ENCODE measurements around the gene TMC7. TPM values are rescaled to one million over a fixed set of nuclear protein-coding genes. Genes with fewer than 3 reads are reported as not detected.
"Not testable (repeated sequence)": the region's sequence is repeated elsewhere in the genome, so short reads cannot be mapped to it uniquely, and the experiment has no call there.

Gene TMC7
- polyA plus RNA-seq, 4 donors, result 1.7 to 2.1 (median 1.9) TPM

DNA sequence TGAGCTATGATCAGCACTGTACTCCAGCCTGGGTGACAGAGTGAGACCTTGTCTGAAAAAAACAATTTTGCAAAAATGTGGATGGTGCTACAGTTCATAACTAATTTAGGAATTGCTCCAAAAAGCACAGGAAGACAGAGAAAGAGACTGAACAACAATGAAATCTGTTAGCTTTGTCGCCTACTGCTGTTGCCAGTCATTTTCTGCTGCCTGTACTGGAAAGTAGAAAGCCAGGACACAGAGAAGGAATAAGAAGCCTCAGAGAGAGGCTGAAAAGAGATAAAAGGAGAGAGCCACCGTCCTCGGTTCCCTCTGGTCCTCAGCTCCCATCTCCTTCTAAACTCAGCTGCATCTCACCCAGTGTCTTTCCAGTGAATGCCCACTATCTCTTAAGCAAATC lies 8.6 kb upstream of the TMC7 start:
- DNase-seq (ENCODE audit: low read depth in 4 of 4, low spot score in 3 of 4), result no peak

DNA sequence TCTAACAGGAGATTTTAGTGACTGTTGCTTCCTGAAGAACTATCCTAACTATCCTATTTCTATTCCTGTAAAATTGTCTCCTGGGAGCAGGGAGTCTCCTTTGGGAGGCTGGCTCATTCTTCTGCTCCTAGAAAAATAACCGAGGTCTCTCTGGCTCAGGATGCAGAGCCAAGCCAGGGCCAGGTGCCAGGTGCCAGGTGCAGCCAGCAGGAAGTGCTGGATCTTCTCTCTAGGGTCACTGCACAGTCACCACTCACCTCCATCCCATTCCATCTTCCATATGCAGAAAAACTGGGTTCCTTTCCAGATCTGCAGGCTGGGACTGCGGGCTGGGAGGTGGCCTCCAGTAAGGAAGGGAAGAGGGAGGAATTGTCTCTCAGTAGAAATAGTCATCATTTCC lies 3.8 kb upstream of the TMC7 start:
- no peak for DNase-seq (ENCODE audit: low read depth in 4 of 4, low spot score in 3 of 4)

DNA sequence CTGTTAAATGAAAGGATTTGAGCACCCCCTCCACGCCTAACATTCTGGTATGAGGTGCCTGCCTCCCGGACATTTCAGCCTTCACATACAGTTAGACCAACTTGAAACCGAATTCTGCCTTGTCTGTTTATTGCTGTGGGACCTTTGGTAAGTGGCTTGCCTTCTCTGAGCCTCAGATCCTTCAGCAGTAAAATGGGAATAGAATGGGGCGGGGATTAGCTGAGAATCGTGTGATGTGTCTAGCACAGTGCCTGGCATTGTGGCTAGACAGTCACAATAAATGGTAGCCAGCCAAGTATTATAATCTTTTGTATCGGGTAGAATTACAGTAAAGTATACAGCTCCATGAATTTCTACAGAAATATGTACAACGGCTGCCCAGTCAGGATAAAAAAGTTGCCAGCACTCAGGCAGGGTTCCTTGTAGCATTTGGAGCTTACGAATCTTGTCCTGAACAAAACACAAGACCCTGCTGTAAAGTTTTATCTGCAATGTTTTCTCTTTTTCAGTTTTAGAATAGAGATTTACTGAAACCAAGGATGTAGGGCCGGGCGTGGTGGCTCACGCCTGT lies 786 bp downstream of the TMC7 start:
- no peak for DNase-seq (ENCODE audit: low read depth in 4 of 4, low spot score in 3 of 4)

DNA sequence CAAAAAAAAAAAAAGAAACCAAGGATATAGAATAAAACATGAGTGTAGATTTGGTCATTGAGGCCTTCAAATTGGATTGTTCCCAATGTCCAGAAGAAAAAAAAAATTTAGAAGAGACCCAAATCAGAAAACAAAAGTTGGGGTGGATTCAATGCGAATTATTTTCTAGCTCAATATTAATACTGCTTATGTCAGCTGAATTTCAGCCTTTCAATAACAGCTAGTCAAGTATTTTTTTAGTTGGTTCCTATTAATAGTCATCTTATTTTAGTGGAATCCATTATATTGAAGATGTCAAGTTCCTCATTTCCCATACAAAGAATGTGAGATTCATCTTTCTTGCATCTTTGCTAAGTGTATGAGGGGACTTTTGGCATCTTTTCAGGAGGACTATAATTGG lies 1.5 kb downstream of the TMC7 start:
- DNase-seq (ENCODE audit: low read depth in 4 of 4, low spot score in 3 of 4), result not testable (repeated sequence)

DNA sequence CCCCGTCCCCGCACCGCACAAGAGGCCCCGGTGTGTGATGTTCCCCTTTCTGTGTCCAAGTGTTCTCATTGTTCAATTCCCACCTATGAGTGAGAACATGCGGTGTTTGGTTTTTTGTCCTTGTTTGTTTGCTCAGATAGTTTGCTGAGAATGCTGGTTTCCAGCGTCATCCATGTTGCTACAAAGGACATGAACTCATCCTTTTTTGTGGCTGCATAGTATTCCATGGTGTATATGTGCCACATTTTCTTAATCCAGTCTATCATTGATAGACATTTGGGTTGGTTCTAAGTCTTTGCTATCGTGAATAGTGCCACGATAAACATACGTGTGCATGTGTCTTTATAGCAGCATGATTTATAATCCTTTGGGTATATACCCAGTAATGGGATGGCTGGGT lies 8.0 kb downstream of the TMC7 start:
- DNase-seq (ENCODE audit: low read depth in 4 of 4, low spot score in 3 of 4), result not testable (repeated sequence)

DNA sequence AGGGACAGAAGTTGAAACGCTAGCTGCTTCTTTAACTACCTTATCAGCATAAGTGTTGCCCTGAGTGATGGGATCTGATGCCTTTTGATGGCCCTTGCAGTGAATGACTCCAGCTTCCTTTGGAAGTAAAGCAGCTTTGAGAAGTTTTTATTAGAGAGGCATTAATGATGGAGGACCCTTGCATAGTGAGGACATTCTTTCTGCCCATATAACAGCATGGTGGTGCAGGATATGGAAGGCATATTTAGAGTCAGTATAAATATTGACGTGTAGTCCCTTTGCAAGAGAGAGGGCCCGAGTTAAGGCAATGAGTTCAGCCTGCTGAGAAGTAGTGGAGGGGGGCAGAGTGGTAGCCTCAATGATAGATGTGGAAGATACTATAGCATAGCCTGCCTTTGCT lies 9.8 kb downstream of the TMC7 start:
- not testable (repeated sequence) for DNase-seq (ENCODE audit: low read depth in 4 of 4, low spot score in 3 of 4)

DNA sequence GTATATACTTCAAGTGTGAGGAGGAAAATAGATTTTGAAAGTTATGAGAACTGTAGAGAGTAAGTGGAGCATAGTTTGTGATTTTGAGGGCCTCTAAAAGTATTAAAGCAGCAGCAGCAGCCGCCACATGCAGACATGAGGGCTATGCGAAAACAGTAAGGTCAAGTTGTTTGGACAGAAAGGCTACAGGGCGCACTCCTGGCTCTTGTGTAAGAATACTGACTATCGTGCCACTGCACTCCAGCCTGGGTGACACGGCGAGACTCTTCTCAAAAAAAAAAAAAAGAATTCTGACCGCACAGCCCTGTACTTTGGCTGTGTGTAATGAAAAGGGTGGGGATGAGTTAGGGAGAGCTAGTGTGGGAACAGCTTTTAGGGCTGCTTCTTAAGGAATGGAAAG lies 10.4 kb downstream of the TMC7 start:
- not testable (repeated sequence) for DNase-seq (ENCODE audit: low read depth in 4 of 4, low spot score in 3 of 4)

DNA sequence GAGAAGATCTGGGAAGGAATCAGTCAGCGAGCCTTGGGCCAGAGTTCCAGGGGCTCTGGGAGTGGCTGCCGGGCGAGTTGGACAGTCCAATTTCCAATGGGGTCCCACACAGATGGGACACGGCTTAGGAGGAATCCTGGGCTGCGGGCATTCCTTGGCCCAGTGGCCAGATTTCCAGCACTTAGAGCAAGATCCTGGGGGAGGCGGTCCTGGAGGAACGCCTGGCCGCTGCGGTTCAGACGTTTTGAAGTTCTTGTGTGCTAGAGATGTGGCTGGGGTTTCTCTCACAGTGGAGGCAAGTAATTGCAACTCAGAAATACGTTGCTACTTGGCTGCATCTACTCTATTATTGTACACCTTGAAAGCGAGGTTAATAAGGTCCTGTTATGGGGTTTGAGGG lies 11.7 kb downstream of the TMC7 start:
- DNase-seq (ENCODE audit: low read depth in 4 of 4, low spot score in 3 of 4), result not testable (repeated sequence)

DNA sequence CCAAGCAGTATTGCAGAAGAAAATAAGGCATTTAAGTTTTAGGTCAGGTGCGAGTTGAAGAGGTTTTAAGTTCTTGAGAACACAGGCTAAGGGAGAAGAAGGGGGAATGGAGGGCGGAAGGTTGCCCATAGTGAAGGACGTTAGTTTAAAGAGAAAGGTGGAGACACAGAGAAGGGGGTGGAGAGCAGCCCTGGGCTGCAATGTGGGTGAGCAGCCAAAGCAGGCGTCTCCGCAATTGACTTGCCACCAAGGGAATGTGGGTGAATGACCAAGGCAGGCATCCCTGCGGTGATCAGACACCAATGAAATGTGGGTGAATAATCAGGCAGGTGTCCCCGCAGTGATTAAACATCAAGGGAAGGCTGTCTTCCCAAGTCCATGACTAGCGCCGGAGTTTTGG lies 12.8 kb downstream of the TMC7 start:
- not testable (repeated sequence) for DNase-seq (ENCODE audit: low read depth in 4 of 4, low spot score in 3 of 4)

DNA sequence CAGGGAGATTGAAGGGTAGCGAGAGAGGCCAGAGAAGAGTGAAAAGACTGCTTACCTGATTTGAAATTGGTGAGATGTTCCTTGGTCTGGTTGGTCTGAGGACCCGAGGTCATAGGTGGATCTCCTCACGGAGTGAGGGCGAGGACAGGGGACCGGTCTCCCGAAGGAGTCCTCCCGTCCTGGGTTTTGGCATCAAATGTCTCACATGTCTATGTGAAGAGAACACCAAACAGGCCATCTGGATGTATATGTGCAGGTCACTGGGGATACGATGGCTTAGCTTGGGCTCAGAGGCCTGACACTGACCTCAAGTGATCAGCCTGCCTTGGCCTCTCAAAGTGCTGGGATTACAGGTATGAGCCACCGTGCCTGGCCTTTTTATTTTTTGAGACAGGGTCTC lies 13.3 kb downstream of the TMC7 start:
- not testable (repeated sequence) for DNase-seq (ENCODE audit: low read depth in 4 of 4, low spot score in 3 of 4)

DNA sequence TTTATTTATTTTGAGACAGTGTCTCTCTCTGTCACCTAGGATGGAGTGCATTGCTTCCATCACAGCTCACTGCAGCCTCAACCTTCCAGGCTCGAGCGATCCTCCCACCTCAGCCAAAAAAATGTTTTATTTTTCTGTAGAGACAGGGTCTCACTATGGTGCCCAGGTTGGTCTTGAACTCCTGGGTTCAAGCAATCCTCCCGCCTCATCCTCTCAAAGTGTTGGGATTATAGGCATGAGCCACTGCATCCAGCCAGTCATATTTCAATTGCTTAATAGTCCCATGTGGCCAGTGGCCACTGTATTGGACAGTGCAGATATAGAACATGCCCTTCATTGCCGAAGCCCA lies 15.3 kb downstream of the TMC7 start:
- no peak for DNase-seq (ENCODE audit: low read depth in 4 of 4, low spot score in 3 of 4)

DNA sequence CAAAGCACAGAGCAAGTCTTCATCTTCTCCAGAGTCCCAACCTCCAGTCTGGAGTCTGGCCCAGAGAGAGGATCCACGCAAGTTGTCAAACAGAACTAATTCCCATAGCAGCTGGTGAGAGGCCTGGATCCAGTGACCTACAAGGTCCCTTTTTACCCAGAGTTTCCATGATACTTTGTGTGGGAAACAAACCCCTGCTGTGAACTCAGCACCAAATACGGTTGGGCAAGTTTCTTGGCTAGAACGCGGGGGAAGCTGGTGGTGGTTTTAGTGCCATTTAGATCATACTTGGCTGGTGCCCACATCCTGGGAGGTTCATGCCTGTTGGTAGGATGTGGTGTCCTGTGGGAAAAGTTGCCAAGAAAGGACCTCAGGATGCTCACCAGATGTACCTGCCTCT lies 18.1 kb downstream of the TMC7 start:
- no peak for DNase-seq (ENCODE audit: low read depth in 4 of 4, low spot score in 3 of 4)

DNA sequence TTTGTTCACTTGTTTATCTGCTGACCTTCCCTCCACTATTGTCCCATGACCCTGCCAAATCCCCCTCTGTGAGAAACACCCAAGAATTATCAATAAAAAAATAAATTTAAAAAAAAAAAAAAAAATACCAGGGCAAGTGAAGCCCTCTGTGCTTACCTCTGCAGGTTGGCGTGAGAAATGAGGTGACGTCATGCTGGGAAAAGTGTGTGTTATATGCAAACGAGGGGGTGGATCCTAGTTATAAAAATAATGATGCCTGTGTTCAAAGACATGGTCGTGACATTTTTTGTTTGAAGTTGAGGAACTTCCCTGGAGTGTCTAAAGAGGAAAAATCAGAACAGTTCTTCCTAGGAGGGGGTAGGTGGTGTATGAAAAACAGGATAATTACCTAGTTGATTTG lies 20.2 kb downstream of the TMC7 start:
- no peak for DNase-seq (ENCODE audit: low read depth in 4 of 4, low spot score in 3 of 4)

DNA sequence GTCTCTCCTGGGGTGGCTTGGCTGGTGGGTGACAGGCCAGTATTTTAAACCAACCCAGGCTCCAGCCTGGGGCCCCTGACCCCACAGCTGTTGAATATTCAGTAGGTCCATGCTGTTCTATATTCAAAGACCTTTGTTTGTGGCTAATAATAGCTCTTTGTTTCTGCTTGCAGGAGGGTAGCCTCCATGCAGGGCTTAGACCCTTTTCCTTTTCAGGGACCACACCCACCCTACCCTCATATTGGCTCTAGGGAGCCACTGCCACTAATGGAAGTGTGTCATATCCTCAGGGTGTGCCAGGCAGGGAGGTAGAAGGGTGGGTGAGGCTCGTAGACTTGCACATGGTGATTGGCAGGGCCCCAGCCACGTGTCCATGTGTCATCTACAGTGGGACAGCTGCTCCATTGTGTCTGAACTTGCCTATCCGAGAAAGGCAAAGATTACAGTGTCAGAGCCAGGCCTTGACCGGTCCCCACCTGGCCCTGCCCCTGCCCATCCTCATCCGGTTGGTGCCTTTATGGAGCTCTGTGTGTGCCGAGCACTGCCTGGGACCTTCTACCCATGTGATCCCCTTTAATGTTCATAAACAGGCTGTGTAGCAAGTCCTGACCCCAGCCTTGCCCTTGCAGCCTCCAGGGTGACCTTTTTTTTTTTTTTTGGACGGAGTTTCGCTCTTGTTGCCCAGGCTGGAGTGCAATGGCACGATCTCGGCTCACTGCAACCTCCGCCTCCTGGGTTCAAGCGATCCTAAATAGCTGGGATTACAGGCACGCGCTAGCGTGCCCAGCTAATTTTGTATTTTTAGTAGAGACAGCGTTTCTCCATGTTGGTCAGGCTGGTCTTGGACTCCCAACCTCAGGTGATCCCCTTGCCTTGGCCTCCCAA lies 22.1 kb downstream of the TMC7 start:
- no peak for DNase-seq (ENCODE audit: low read depth in 4 of 4, low spot score in 3 of 4)

DNA sequence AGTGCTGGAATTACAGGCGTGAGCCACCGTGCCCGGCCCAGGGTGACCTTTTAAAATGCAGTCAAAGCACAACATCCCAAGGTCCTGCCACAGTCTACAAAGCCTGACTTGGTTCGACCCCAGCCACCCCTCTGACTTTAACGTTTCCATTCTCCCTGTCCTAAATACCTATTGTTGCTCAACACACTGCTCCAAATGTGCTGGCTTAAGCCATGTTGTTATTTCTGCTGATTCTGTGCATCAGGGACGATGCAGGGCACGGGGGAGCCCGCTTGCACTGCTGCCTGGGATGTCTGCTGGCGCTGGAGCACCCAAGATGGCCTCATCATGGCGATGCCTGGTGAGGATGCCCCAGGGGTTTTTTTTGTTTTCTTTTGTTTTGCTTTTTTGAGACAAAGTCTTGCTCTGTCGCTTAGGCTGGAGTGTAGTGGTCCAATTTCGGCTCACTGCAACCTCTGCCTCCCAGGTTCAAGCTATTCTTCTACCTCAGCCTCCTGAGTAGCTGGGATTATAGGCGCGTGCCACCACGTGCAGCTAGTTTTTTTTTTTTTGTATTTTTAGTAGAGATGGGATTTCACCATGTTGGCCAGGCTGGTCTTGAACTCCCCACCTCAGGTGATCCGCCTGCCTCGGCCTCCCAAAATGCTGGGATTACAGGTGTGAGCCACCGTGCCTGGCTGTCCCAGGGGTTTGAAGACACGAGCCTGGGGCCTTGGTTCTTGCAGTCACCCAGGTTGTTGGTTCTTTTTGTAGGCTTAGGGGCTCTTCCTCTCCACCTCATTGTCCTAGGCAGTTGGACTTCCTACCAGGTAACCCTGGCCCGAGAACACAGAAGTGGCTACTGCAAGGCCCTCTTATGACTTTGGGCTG lies 22.9 kb downstream of the TMC7 start:
- no peak for DNase-seq (ENCODE audit: low read depth in 4 of 4, low spot score in 3 of 4)

DNA sequence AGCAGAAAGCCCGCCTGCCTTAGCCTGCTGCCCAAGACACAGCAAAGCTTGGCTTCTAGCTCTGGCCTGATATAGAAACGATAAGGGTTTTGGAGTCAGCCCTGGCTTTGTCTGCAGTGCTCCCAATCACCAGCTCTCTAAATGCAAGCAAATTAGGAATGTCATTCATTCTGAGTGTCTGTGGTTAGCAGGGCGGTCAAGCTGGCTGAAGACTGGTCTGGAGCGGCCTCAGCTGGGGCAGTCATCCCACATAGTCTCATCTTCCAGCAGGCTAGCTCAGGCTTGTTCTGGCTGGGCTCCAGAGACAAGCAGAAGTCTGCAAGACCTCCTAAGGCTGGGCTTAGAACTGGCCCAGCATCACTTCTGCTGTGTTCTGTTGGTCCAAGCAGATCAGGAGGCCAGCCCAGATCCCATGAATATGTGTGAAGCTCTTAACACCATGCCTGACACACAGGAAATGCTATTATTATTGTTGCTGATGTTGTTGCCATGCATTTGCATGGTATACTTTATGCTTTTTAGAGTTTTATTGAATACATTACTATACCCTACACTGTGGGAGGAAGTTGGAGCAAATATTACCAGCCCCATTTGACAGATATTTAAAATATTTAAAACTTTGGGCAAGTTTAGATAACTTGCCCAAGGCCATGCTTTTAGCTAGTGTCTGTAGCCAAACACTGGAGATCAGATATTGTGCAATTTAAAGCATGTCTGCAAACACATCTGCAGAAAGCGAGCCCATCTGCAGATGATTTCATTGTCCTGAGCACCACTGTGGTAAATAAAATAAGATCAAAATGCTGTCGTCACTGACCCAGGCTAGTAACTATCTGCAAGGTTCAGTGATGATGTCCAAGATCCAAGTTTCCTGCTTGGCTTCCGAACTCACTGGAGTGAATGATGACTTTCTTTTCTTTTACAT lies 24.8 kb downstream of the TMC7 start:
- DNase-seq (ENCODE audit: low read depth in 4 of 4, low spot score in 3 of 4), result no peak

DNA sequence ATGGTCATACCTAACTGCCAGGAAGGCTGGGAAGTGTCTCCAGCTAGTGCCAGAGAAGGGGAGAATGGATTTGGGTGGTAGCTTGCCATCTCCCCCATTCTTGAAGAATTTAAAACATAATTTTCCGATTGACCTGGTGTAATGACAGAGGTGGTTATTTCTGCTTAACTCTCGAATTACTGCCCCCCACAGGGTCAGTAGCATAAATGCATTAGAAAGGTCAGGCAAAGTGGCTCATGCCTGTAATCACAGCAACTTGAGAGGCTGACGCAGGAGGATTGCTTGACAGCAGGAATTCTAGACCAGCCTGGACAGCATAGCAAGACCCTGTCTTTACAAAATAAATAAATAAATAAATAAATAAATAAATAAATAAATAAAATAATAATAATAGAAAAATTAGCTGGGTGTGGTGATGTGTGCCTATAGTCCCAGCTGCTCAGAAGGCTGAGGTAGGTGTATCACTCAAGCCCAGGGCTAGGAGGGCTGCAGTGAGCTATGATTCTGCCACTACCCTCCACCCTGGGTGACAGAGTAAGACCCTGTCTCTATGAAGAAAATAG lies 27.5 kb downstream of the TMC7 start:
- DNase-seq (ENCODE audit: low read depth in 4 of 4, low spot score in 3 of 4), result no peak

DNA sequence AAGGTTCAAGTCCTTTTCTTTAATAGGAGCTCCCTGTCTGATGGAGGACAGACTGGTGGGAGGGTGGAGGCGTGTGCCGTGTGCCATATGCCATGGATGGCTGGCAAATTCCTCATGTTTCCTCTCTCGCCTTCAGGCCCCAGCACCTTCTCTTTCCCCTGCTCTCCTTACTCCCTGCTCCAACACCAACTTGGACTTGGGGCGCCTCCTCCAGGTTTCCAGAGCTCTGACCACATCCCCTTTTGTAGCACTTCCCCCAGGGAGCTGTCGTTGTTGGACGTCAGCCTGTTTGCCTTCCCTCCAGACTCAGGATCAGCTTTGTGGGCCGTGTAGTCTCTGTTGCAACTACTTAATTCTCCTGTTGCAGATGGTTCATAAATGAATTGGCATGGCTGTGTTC lies 30.7 kb downstream of the TMC7 start:
- no peak for DNase-seq (ENCODE audit: low read depth in 4 of 4, low spot score in 3 of 4)

DNA sequence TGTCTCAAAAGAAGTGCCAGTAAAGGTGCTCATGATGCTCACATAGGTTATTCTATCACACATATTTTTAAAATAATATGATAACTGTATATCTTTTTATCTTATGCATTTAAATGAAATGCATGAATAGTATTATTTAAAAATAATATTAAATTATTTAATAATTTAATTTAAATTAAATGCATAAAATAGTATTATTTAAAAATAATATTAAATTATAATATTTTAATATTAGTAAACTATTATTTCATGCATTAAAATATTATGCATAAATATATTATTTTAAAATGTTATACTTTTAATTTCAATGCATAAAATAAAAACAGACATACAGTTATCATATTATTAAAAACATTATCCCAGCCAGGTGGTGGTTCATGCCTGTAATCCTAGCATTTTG lies 33.4 kb downstream of the TMC7 start:
- DNase-seq (ENCODE audit: low read depth in 4 of 4, low spot score in 3 of 4), result no peak

DNA sequence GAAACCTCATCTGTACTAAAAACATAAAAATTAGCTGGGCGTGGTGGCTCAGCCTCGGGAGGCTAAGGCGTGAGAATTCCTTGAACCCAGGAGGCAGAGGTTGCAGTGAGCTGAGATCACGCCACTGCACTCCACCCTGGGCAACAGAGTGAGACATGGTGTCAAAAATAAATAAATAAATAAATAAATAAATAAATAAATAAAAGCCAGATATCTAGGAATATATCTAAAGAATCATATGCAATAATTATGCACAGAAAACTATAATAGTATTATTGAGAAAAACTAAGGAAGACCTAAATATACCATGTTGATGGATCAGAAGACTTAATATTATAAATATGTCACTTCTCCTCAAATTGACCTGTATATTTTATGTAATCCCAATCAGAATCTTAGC lies 37.0 kb downstream of the TMC7 start:
- DNase-seq (ENCODE audit: low read depth in 4 of 4, low spot score in 3 of 4), result no peak

Measured in right renal pelvis (tissue), 4 donors.